Thoracic aorta (tissue), 2 donors: ENCODE measurements around the gene GPR132. TPM values are rescaled to one million over a fixed set of nuclear protein-coding genes. Genes with fewer than 3 reads are reported as not detected.

Experiments used
- ATAC-seq: fragments of 150-250 bp; one replicate; pipeline ENCODE4 v1.8.0; 2017; ENCODE audit warnings: low read depth; ENCODE audit not compliant: insufficient number of reproducible peaks, low FRiP score
- DNase-seq: peaks from one replicate; pipeline ENCODE4 v3.0.0-alpha.2; 2020; ENCODE audit warnings: low spot score
- H3K27ac ChIP-seq, 2 donors: fragments of 200-600 bp; sonication (generic); 1 replicate in 1 of 2; 2 replicates in 1 of 2; pipeline ENCODE4 v1.5.1; 2016; ENCODE audit warnings: mild to moderate bottlenecking in 2 of 2, moderate library complexity in 2 of 2
- H3K27me3 ChIP-seq: fragments of 200-600 bp; sonication (generic); replicated peaks from 2 replicates; pipeline ENCODE4 v1.6.0; 2016; ENCODE audit warnings: mild to moderate bottlenecking; ENCODE audit not compliant: insufficient read depth
- H3K36me3 ChIP-seq: fragments of 200-600 bp; sonication (generic); one replicate; pipeline ENCODE4 v1.5.1; 2016
- H3K4me1 ChIP-seq, 2 donors: fragments of 200-600 bp; sonication (generic); 1 replicate in 1 of 2; 2 replicates in 1 of 2; pipeline versions ENCODE4 v1.5.1 to v1.6.0; 2016; ENCODE audit warnings: low read depth in 2 of 2, mild to moderate bottlenecking in 1 of 2; ENCODE audit not compliant: control insufficient read depth in 1 of 2
- H3K4me3 ChIP-seq: fragments of 200-600 bp; sonication (generic); 2 replicates; pipeline ENCODE4 v1.5.1; 2016; ENCODE audit warnings: mild to moderate bottlenecking
- H3K9me3 ChIP-seq: fragments of 200-600 bp; sonication (generic); 2 replicates; pipeline ENCODE4 v1.5.1; 2016
- CTCF ChIP-seq: fragments of 200-600 bp; sonication (generic); IDR thresholded peaks from one replicate; pipeline ENCODE4 v1.5.1; 2019; ENCODE audit warnings: antibody characterized with exemption
- total RNA-seq, 2 donors: library from RNA; depleted of rRNA; stranded (reverse); fragments of >200 nt; gene quantifications; one replicate each; pipeline versions ENCODE4 v1.1.0 to v1.2.3, GENCODE V29; 2016

GPR132 gene
- total RNA-seq, 2 donors from 2014 or later = 2.3 to 18.6 TPM

- Histone ChIP-seq H3K27me3 (no peaks in the 10 kb centered on the region), H3K4me1 (no peaks in the 10 kb centered on the region), H3K4me3 (no peak overlapping the region), H3K9me3 (no peaks in the 10 kb centered on the region), H3K27ac (no peak overlapping the region), H3K36me3 (no peaks in the 10 kb centered on the region)
- ATAC-seq (no peak), DNase-seq (no peak)
- no peak for TF ChIP-seq CTCF
Measured at GRCh38 chr14:105105158-105105557, 39.9 kb upstream of the GPR132 start.

- ATAC-seq (no peak), DNase-seq (no peak)
- Histone ChIP-seq H3K36me3 (no peaks in the 10 kb centered on the region), H3K4me3 (no peak overlapping the region), H3K27ac (no peak overlapping the region), H3K9me3 (peaks cover 3% of the 10 kb centered on the region), H3K4me1 (no peaks in the 10 kb centered on the region), H3K27me3 (no peaks in the 10 kb centered on the region)
- no peak for TF ChIP-seq CTCF
Measured at GRCh38 chr14:105102893-105103292, 37.7 kb upstream of the GPR132 start.

GRCh38 chr14:105102361-105102870 is 37.2 kb upstream of the GPR132 start:
- Histone ChIP-seq H3K36me3 (no peaks in the 10 kb centered on the region), H3K9me3 (peaks cover 3% of the 10 kb centered on the region), H3K4me3 (no peak overlapping the region), H3K27me3 (no peaks in the 10 kb centered on the region), H3K4me1 (no peaks in the 10 kb centered on the region), H3K27ac (no peak overlapping the region)
- ATAC-seq = no peak
- no peak for TF ChIP-seq CTCF
- DNase-seq = no peak

GRCh38 chr14:105100910-105101309 is 35.7 kb upstream of the GPR132 start:
- Histone ChIP-seq H3K27me3 (no peaks in the 10 kb centered on the region), H3K9me3 (peaks cover 3% of the 10 kb centered on the region), H3K4me3 (no peak overlapping the region), H3K36me3 (no peaks in the 10 kb centered on the region), H3K4me1 (no peaks in the 10 kb centered on the region), H3K27ac (no peak overlapping the region)
- ATAC-seq (no peak), DNase-seq (no peak)
- TF ChIP-seq CTCF = no peak

GRCh38 chr14:105099778-105100177 is 34.5 kb upstream of the GPR132 start:
- H3K27me3 ChIP-seq = no peaks in the 10 kb centered on the region
- H3K9me3 ChIP-seq = peaks cover 3% of the 10 kb centered on the region
- TF ChIP-seq CTCF = no peak
- H3K4me3 ChIP-seq = no peak overlapping the region
- H3K36me3 ChIP-seq = no peaks in the 10 kb centered on the region
- H3K27ac ChIP-seq = no peak overlapping the region
- no peak for DNase-seq
- H3K4me1 ChIP-seq = no peaks in the 10 kb centered on the region
- ATAC-seq = no peak
